ENCODE data around the gene WDTC1.
"Not testable (repeated sequence)": the region's sequence is repeated elsewhere in the genome, so short reads cannot be mapped to it uniquely, and the experiment has no call there.

Gene WDTC1

DNA sequence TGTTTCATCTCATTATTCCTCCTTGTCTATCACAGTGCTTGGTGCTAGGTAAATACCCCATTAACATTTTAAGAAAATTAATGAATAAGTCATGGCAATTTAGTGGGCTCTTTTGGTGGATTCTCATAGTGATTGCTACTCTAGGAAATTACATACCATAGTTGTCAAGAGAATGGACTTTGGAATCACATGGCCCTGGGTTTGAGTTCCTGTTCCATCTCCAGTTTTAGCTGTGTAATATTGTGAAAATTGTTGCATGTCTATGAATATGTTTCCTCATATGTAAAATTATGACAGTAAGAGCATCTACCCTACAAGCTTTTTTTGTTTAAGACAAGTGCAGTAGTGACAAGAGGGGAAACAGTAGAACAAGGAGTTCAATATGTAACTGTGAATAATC is 20.7 kb downstream of the WDTC1 start:
- DNase-seq: no peak

DNA sequence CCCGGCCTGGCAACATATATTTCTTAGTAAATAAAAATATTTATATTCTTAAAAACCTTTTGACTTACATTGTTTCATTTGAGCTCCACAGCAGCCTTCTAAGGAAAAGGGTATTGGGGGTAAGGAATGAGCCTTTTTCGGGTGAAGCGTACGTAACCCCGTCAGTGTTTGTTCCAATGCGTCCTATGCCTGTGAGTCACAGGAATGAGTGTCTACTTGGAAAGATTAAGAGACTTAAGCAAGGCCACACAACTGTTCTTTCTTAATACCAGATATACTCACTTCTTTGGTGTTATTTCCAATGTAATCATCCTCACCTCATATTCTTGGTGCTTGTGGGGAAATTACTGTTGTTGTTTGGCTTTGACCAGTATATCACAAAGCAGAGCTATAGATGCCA is 22.7 kb downstream of the WDTC1 start:
- no peak for DNase-seq

DNA sequence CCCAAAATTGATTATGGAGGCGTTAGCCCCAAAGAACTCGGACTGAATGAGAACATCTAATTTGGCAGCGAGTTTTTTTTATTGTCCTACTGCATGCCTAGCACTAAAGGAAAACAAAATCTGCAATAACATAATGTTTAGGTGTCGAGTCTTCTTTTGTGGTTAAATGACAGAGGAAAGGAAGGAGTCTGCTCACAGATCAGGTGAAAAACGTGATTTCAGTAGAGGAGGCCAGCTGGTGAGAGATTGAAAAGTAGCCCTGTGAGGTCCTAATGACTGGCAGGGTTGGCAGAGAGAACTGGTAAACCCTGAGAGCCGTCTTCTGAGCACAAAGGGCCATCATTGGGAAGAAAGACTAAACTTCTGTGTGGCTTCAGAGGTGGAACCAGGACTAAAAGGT is 24.2 kb downstream of the WDTC1 start:
- DNase-seq: no peak

DNA sequence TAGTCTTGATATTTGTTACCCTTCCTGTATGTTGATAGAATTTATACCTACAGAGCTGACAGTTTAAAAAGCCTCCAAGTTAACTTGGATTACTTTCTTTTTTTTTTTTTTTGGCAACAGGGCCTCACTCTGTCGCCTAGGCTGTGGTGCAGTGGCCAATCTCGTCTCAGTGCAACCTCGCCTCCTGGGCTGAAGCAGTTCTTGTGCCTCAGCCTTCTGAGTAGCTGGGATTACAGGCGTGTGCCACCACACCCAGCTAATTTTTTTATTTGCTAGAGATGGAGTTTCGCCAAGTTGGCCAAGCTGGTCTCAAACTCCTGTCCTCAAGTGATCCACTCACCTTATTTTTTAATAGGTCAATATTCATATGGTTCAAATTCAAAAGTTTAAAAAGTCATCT is 32.7 kb downstream of the WDTC1 start:
- DNase-seq: no peak

DNA sequence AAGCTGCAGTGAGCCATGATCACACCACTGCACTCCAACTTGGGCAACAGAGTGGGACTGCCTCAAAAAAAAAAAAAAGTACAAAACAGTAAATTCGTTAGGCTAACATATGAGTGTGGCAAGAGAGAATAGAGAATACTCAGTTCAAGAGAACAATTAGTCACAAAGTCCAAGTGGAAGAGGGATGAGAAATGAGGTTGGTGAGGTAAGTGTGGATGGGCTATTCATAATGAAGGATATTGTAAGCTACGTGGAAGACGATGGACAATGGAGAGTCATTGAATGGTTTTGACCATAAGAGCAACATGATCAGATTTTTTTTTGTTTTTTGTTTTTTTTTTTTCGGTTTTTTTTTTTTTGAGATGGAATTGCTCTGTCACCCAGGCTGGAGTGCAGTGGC is 34.8 kb downstream of the WDTC1 start:
- DNase-seq: no peak

DNA sequence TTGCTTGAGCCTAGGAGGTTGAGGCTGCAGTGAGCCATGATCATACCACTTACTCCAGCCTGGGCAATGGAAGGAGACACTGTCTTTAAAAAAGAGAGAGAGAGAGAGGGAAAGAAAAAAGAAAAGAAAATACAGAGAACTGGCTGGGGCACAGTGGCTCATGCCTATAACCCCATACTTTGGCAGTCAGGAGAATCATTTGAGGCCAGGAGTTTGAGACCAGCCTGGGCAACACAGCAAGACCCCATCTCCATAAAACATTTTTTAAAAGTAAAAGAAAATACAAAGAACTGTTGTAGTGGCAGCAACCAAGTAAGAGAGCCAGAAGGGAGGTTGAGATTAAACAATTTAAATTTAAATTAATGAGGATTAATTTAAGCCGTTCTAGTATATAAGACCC is 39.8 kb downstream of the WDTC1 start:
- no peak for DNase-seq

DNA sequence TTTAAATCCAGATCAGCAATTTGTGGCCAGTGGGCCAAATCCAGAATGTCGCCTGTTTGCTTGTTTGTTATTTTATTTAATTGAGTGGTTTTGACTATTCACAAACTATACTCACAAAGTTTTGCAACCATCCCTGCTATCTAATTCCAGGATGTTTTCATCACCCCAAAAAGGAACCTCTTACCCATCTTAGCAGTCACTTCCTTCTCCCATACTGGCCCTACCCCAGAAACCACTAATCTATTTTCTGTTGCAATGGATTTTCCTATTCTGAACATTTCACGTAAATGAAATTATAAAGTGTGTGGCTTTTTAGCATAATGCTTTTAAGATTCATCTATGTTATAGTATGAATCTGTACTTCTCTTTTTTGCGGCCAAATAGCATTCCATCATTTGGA is 41.3 kb downstream of the WDTC1 start:
- DNase-seq: no peak

DNA sequence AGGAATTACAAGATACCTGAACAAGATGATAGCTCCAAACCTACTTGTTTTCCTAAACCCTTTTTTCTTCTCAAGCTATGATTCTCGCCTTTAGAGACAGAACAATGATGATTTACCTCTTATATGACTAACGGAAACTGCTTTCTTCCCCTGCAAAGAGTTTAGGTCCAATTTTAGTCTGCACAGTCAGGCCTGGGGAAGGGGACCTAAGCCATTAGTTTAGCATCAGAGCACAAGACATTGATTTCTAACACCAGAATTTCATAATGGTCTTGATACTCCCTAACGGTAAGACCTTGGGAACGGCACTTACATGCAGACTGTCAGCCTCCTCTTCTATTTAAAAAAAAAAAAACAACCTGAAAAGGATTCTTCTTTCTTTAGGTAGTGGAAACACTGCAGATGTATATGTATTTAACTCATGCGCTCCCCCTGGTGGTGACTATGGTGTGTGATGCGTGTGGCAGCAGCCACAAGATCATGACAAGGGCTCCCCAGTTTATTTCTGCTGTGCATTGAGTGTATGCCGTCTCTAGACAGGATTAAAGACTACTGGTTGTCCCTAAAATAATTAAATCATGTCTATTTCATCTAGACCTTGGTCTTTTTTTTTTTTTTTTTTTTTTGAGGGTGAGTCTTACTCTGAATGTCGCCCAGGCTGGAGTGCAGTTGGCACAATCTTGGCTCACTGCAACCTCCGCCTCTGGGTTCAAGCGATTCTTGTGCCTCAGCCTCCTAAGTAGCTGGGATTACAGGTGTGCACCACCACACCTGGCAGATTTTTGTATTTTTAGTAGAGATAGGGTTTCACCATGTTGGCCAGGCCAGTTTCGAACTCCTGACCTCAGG is 50.2 kb downstream of the WDTC1 start:
- DNase-seq: peak; percentile 24

DNA sequence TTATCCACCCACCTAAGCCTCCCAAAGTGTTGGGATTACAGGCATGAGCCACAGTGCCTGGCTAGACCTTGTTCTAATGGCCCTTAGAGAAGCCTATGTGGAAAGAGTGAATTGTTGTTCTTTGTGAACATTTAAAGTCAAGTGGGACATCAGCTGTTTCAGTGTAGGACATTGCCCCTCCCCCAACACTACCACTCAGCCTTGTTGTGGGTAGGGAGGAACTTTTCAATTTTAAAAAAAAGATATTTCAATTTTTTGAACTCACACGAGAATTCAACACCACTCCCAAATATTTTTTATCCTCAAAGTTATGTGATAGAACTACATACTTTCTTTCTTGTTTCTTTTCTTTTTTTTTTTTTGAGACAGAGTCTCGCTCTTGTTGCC is 50.8 kb downstream of the WDTC1 start:
- DNase-seq: no peak

DNA sequence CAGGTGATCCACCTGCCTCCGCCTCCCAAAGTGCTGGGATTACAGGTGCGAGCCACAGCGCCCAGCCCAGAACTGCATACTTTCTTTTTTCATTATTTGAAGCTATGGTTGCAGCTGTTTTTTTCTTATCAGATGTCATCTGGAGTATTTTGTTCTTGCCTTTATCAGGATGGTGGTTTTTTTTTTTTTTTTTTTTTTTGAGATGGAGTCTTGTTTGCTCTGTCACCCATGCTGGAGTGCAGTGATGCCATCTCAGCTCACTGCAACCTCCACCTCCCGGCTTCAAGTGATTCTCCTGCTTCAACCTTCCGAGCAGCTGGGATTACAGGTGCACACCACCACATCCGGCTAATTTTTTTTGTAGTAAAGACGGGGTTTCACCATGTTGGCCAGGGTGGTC is 51.4 kb downstream of the WDTC1 start:
- not testable (repeated sequence) for DNase-seq

DNA sequence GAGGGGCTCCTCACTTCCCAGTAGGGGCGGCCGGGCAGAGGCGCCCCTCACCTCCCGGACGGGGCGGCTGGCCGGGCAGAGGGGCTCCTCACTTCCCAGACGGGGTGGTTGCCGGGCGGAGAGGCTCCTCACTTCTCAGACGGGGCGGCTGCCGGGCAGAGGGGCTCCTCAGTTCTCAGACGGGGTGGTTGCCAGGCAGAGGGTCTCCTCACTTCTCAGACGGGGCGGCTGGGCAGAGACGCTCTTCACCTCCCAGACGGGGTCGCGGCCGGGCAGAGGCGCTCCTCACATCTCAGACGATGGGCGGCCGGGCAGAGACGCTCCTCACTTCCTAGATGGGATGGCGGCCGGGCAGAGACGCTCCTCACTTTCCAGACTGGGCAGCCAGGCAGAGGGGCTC is 54.7 kb downstream of the WDTC1 start:
- DNase-seq: not testable (repeated sequence)

DNA sequence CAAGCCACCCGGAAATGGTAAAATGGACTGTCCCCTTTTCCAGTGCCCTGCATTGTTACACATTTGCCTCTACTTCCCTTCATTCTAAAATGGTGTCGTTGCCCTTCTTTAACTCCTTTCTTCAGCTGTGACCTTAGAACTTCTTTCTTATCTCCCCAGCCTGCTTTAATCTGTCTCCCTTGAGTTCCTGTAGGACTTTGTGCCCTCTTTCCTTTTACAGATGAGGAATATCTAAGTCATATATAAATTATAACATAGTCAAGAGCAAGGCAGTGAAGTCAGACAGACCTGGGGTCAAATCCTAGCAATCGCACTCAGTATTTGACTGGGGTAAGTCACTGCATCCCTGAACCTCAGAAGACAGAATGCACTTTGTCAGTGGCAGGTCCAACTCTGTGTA is 56.1 kb downstream of the WDTC1 start:
- no peak for DNase-seq

DNA sequence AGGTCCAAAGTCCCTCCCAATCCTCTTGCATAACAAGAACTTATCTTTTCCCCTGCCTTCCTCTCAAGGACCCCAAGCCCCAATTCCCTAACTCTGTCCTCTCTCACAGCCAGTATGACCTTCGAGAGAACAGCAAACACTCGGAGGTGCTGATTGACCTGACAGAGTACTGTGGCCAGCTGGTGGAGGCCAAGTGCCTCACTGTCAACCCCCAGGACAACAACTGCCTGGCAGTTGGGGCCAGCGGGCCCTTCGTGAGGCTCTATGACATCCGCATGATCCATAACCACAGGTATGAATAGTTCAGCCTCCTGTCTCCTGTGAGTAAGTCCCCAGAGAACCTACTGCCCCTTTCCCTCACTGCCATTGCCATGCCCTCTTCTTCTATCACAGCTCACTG is 57.7 kb downstream of the WDTC1 start:
- DNase-seq: no peak

DNA sequence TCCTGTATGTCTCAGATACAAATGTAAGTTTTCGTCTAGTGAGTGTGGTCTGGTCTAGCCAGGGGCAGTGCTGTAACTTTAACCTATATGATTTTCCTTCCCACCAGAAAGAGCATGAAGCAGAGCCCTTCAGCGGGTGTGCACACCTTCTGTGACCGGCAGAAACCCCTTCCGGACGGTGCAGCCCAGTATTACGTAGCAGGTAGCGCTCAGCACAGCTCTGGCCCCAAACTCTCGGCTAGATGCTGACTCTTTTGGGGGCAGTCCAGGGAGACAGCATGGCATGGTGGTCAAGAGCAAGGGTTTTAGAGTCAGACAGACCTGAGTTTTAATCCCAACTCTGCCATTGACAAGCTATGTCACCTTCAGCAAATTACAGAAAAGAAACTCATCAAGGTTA is 59.5 kb downstream of the WDTC1 start:
- DNase-seq: no peak

DNA sequence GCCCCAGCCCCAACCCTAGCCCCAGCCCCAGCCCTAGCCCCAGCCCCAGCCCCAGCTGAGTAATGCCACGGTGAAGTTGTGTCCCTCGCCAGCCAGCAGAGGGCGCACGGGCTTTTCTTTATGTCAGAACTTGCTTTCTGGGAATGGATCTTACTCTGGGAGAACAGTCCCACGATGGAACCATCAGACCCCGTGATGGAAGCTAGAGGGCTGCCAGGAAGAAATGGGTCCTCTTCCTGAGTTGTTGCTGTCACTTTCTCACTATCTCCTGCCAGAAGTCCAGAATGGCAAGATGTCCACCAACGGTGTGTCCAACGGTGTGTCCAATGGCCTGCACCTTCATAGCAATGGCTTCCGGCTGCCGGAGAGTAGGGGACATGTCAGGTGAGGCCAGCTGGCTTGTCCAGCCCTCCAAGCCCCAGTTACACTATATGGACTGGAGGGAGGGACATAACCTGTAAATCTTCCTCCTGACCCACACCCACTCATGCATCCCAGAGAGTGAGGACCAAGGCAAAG is 62.4 kb downstream of the WDTC1 start:
- no peak for DNase-seq

DNA sequence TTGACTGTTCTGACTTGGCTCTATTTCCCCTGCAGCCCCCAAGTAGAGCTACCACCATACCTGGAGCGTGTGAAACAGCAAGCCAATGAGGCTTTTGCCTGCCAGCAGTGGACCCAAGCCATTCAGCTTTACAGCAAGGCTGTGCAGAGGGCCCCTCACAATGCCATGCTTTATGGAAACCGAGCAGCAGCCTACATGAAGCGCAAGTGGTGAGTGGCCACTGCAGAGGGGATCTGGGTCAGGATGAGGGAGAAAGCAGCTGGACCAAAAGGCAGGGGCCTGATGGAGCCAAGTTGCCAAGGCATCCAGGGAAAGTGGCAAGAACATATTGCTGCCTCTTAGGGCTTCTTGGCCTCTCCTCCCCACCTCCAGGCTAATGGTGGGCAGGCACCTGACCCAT is 63.5 kb downstream of the WDTC1 start:
- DNase-seq: no peak

DNA sequence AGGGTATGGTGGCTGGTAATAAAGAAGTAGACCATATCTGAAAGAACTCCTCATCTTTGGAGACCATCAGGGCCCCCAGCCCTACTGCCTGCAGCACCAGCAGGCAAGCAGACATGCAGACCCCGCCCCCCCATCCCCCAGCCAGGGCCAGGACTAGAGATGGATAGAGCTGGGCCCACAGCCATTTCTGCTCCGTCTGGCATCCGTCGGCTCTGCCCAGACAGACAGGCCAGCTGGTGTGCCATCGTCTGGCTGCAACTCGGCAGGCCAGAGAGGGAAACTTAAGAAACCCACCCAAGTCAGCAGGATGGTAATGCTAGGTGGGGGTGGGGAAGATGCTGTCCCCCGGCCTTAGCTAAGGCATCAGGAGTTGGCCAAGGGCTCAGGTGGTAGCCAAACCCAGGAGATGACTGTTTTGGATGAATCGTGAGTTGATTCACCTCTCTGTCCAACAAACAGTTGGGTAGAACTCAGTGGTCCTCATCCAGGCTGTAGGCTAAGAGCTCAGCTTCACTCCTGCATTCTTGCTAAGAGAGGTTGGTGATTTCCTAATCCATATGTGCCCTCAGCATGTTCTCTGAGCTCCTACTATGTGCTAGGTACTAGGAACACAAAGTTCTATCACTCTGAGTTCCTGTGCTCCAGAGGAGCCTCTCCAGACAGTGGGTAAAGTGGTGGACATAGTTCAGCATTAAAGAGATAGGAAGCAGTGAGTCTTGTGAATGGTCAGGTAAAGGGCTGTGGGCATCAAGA is 64.4 kb downstream of the WDTC1 start:
- peak; percentile 28 for DNase-seq

DNA sequence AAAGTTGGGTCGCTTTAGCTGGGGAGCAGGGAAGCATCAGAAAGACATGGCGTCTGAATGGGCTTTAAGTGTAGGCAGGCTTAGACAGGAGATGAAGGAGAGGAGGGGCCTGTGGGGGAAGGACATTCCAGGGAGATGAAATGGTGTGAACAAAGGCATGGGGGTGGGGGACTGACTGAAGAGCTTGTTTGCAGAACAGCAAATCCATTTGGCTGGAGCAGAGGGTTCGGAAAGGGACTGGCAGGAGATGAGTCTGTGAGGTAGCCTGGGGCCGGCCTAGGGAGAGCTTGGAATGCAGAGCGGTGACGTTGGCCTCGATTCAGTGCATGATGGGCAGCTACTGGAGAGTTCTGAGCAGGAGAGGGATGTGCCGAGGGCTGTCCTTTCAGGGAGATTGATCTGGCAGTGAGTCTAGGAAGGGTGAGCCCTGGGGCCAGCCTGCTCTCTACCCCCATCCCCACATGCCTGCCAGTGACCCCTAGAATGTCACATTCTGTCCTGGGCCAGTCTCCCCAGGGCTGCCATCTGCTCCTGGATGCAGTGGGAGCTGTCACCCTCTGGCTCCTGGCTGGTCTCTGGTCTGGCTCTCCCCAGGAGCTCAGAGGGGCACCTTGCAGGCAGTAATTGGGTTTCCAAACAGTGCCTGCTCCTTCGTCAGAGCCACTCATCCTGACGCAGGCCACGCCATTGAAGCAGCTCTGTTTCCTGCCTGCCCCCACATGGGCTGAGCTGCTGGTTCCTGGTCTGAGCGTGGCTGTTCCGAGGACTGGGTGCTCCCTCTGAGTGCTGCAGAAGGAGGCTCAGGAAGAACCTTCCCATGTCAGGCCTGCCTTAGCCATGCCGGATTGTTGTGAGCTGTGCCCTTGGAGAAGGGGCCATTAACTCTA is 65.2 kb downstream of the WDTC1 start:
- no peak for DNase-seq

DNA sequence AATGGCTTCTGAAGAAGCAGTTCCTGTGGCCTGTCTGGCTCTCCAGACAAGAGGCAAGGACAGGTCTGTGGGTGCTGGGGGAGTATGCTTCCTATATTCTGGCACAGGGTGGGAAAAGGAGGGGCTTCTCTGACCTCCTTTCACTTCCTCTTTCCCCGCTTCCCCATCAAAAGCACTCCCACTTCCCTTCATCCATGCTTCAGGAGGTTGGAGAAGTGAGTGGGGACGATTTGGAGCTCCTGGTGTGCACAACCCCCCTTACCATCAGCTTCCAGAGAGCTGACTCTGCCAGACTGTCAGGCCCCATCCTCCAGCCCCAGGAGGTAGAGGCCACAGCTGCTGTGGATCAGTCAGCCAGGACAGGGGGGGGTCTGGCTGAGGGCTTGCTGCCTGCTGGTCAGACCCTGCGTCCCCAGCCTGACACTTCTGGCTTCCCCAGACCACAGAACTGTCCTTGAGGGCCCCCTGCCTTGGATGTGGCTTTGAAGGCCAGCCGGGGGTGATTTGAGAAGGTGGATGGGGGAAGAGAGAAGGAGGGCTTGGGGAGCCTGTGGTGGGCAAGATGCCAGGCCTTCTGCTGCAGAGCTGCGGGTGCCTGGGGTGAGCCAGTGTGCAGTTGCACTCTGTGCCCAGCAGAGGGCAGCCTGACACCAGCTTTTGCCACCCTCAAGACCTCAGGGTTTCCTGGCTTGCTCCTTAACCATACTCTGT is 66.1 kb downstream of the WDTC1 start:
- DNase-seq: peak; percentile 89

DNA sequence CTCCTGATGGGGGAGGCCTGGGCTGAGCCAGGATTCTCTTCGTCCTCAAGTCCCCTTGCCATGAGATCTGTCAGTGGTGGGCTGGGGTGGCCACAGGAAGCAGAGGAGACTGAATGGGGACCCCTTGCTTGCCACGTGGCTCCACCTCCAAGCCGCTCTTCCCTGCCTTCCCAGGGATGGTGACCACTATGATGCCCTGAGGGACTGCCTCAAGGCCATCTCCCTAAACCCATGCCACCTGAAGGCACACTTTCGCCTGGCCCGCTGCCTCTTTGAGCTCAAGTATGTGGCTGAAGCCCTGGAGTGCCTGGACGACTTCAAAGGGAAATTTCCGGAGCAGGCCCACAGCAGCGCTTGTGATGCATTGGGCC is 66.6 kb downstream of the WDTC1 start:
- DNase-seq: no peak

DNA sequence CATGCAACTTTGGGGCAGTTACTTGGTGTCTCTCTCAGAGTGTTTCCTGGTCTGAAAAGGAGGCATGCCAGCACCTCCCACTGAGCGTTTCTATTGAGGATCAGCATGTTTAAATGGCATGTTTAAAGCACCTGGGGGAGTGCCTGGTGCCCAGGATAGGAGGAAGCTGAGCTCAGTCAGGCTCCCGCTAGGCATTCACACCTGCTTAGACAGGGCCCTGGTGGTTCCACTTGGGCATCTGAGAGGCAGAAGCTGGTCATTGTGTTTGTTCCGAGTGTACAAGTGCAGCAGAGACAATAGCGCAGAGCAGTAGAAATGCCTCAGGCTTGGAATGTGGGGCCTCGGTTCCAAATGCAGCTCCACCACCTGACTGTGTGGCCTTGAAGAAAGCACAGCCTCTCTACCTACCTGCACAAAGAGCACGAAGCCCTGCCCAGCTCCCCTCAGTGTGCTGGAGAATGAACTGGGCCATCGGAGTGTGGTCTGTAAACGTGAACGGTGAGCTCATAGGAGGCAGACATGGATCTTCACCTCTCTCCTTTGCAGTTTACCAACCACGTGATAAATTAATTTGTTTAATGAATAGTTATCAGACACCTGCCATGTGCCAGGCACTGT is 67.3 kb downstream of the WDTC1 start:
- no peak for DNase-seq

DNA sequence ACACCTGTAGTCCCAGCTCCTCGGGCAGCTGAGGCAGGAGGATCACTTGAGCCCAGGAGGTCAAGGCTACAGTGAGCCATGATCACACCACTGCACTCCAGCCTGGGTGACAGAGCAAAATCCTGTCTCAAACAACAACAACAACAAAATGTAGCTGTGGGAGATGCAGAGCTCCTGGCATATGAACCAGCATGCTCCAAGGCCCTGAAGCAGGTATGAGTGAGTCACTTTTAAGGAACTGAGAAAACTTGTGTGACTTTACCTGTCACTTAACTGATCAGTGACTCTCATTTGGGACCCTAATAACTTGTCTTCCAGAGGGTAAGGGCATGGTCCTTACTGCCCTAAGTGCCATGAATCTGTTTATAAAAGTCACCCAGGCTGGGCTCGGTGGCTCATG is 68.2 kb downstream of the WDTC1 start:
- no peak for DNase-seq
